GM23338 (cell line): Measurements from ENCODE around the gene LRP1B. TPM values are rescaled to one million over a fixed set of nuclear protein-coding genes. Genes with fewer than 3 reads are reported as not detected.

Experiments used
- ATAC-seq: fragments of 200-7000 bp; cut with Tn5 transposase; 3 replicates; pipeline ENCODE4 v1.9.1; 2020
- DNase-seq: peaks from one replicate; pipeline ENCODE4 v3.0.0-alpha.2; 2015; ENCODE audit warnings: low spot score
- H2AFZ ChIP-seq: fragments of 200-600 bp; sonication (generic); 2 replicates; pipeline ENCODE4 v1.8.0; 2016; ENCODE audit warnings: antibody characterized with exemption, mild to moderate bottlenecking, moderate library complexity
- H3F3A ChIP-seq: fragments of 200-600 bp; sonication (generic); replicated peaks from 2 replicates; pipeline ENCODE4 v1.8.0; 2017; ENCODE audit warnings: antibody characterized with exemption, mixed run types, low read depth
- H3K27ac ChIP-seq: fragments of 200-600 bp; sonication (generic); 2 replicates; pipeline ENCODE4 v1.6.1; 2016; ENCODE audit warnings: low read depth
- H3K27me3 ChIP-seq: fragments of 200-600 bp; sonication (generic); 2 replicates; pipeline ENCODE4 v1.8.0; 2016; ENCODE audit warnings: mild to moderate bottlenecking, mixed run types, moderate library complexity; ENCODE audit not compliant: insufficient read depth
- H3K36me3 ChIP-seq: fragments of 200-600 bp; sonication (generic); 2 replicates; pipeline ENCODE4 v1.8.0; 2016; ENCODE audit warnings: mild to moderate bottlenecking; ENCODE audit not compliant: insufficient read depth
- H3K4me1 ChIP-seq: fragments of 200-600 bp; sonication (generic); 2 replicates; pipeline ENCODE4 v1.8.0; 2016; ENCODE audit warnings: mild to moderate bottlenecking, moderate library complexity; ENCODE audit not compliant: insufficient read depth
- H3K4me2 ChIP-seq: fragments of 200-600 bp; sonication (generic); 2 replicates; pipeline ENCODE4 v1.7.1; 2017; ENCODE audit warnings: mixed run types
- H3K4me3 ChIP-seq: fragments of 200-600 bp; sonication (generic); 2 replicates; pipeline ENCODE4 v1.6.1; 2016; ENCODE audit warnings: mixed run types
- H3K79me2 ChIP-seq: fragments of 200-600 bp; sonication (generic); replicated peaks from 2 replicates; pipeline ENCODE4 v1.8.0; 2017; ENCODE audit warnings: mild to moderate bottlenecking; ENCODE audit not compliant: insufficient read depth
- H3K9me2 ChIP-seq: fragments of 200-600 bp; sonication (generic); 2 replicates; pipeline ENCODE4 v1.8.0; 2017; ENCODE audit not compliant: insufficient read depth
- H4K20me1 ChIP-seq: fragments of 200-600 bp; sonication (generic); replicated peaks from 2 replicates; pipeline ENCODE4 v1.8.0; 2017; ENCODE audit warnings: mild to moderate bottlenecking; ENCODE audit not compliant: insufficient read depth
- H3K27ac Mint-ChIP-seq: 2 replicates; pipeline ENCODE4 v1.8.0; 2020; ENCODE audit warnings: inconsistent platforms, mild to moderate bottlenecking, moderate library complexity, mixed read lengths
- H3K27me3 Mint-ChIP-seq: 3 replicates; pipeline ENCODE4 v1.8.0; 2022; ENCODE audit warnings: low read depth, mild to moderate bottlenecking, moderate library complexity, mixed read lengths, inconsistent platforms; ENCODE audit not compliant: insufficient read depth, poor library complexity
- H3K36me3 Mint-ChIP-seq: 3 replicates; pipeline ENCODE4 v1.8.0; 2021; ENCODE audit warnings: low read depth, mild to moderate bottlenecking, inconsistent platforms, moderate library complexity, mixed read lengths
- H3K4me1 Mint-ChIP-seq: 3 replicates; pipeline ENCODE4 v1.8.0; 2020; ENCODE audit warnings: mild to moderate bottlenecking, inconsistent platforms, mixed read lengths
- H3K4me3 Mint-ChIP-seq: 3 replicates; pipeline ENCODE4 v1.8.0; 2021; ENCODE audit warnings: moderate library complexity, mild to moderate bottlenecking, inconsistent platforms, mixed read lengths
- H3K9me3 Mint-ChIP-seq: 3 replicates; pipeline ENCODE4 v1.8.0; 2020; ENCODE audit warnings: moderate library complexity, mild to moderate bottlenecking, inconsistent platforms, mixed read lengths
- CREB1 ChIP-seq: fragments of 250-450 bp; sonication (Bioruptor Pico); IDR thresholded peaks from 2 replicates; pipeline ENCODE4 v1.5.0; 2020; ENCODE audit warnings: low read depth, mild to moderate bottlenecking, moderate library complexity
- EZH2phosphoT487 ChIP-seq: fragments of 200-600 bp; sonication (generic); IDR thresholded peaks from one replicate; pipeline ENCODE4 v1.8.1; 2018; ENCODE audit warnings: antibody characterized with exemption; ENCODE audit not compliant: unreplicated experiment
- JUNB ChIP-seq: IDR thresholded peaks from one replicate; pipeline ENCODE4 v1.6.1; 2016; ENCODE audit warnings: antibody characterized with exemption; ENCODE audit not compliant: unreplicated experiment
- NANOG ChIP-seq: IDR thresholded peaks from 2 replicates; pipeline ENCODE4 v1.6.1; 2016; ENCODE audit warnings: antibody characterized with exemption, borderline replicate concordance
- STAT1 ChIP-seq: IDR thresholded peaks from one replicate; pipeline ENCODE4 v1.6.1; 2016; ENCODE audit warnings: antibody characterized with exemption; ENCODE audit not compliant: unreplicated experiment
- polyA plus RNA-seq: library from polyadenylated mRNA; unstranded; fragments of >200 nt; fragmentation: Nextera tagmentation; extraction: Ambion mirVana; gene quantifications from 2 replicates; pipeline ENCODE4 v1.2.1, GENCODE V29; 2016
- total RNA-seq: library from RNA; depleted of rRNA; stranded (reverse); fragments of >200 nt; shearing (Covaris generic); gene quantifications from 2 replicates; pipeline ENCODE4 v1.2.3, GENCODE V29; 2014
- TF ChIP-seq, protein P1 (sequence below): fragments of 250-450 bp; sonication (Bioruptor Pico); IDR thresholded peaks from 2 replicates; pipeline ENCODE4 v1.5.0; 2020; ENCODE audit warnings: mild to moderate bottlenecking, moderate library complexity
- TF ChIP-seq, protein P2 (sequence below): IDR thresholded peaks from 2 replicates; pipeline ENCODE4 v1.6.1; 2016; ENCODE audit warnings: antibody characterized with exemption

LRP1B gene
- total and polyA plus RNA-seq, 2 experiments from 2014 or later = 0.15 to 0.97 TPM

DNA sequence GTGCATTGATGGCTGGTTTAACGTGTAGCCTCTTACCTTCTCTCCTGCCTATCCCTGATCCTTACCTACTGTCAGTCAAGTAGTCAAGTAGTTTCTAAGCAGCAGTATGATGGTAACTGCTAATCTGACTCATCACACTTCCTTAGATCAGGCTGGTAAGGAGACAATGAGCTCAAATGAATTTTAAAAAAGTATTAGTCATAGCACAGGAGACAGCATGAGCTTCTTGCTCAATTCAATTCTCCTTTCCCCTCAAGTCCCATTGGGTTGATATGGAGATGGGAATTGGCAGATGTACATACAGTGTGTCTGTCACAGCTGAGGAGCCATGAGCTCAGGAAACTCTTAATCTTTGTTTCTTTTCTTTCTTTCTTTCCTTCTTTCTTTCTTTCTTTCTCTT lies 799.7 kb downstream of the LRP1B start:
- no peak overlapping the region for H2AFZ ChIP-seq
- no peak for ATAC-seq
- H3K36me3 Mint-ChIP-seq = no peaks in the 10 kb centered on the region
- no peaks in the 10 kb centered on the region for H3K4me1 ChIP-seq
- H3K4me3 ChIP-seq = no peak overlapping the region
- no peak overlapping the region for H3K4me2 ChIP-seq
- H4K20me1 ChIP-seq = no peaks in the 10 kb centered on the region
- H3K27ac Mint-ChIP-seq = no peak overlapping the region
- no peak overlapping the region for H3K27ac ChIP-seq
- no peak for DNase-seq
- no peaks in the 10 kb centered on the region for H3K79me2 ChIP-seq
- TF ChIP-seq STAT1 (no peak), CREB1 (CRISPR knock-in tag) (no peak), EZH2phosphoT487 (no peak), NANOG (no peak), JUNB (no peak)
- TF ChIP-seq, protein P1, sequence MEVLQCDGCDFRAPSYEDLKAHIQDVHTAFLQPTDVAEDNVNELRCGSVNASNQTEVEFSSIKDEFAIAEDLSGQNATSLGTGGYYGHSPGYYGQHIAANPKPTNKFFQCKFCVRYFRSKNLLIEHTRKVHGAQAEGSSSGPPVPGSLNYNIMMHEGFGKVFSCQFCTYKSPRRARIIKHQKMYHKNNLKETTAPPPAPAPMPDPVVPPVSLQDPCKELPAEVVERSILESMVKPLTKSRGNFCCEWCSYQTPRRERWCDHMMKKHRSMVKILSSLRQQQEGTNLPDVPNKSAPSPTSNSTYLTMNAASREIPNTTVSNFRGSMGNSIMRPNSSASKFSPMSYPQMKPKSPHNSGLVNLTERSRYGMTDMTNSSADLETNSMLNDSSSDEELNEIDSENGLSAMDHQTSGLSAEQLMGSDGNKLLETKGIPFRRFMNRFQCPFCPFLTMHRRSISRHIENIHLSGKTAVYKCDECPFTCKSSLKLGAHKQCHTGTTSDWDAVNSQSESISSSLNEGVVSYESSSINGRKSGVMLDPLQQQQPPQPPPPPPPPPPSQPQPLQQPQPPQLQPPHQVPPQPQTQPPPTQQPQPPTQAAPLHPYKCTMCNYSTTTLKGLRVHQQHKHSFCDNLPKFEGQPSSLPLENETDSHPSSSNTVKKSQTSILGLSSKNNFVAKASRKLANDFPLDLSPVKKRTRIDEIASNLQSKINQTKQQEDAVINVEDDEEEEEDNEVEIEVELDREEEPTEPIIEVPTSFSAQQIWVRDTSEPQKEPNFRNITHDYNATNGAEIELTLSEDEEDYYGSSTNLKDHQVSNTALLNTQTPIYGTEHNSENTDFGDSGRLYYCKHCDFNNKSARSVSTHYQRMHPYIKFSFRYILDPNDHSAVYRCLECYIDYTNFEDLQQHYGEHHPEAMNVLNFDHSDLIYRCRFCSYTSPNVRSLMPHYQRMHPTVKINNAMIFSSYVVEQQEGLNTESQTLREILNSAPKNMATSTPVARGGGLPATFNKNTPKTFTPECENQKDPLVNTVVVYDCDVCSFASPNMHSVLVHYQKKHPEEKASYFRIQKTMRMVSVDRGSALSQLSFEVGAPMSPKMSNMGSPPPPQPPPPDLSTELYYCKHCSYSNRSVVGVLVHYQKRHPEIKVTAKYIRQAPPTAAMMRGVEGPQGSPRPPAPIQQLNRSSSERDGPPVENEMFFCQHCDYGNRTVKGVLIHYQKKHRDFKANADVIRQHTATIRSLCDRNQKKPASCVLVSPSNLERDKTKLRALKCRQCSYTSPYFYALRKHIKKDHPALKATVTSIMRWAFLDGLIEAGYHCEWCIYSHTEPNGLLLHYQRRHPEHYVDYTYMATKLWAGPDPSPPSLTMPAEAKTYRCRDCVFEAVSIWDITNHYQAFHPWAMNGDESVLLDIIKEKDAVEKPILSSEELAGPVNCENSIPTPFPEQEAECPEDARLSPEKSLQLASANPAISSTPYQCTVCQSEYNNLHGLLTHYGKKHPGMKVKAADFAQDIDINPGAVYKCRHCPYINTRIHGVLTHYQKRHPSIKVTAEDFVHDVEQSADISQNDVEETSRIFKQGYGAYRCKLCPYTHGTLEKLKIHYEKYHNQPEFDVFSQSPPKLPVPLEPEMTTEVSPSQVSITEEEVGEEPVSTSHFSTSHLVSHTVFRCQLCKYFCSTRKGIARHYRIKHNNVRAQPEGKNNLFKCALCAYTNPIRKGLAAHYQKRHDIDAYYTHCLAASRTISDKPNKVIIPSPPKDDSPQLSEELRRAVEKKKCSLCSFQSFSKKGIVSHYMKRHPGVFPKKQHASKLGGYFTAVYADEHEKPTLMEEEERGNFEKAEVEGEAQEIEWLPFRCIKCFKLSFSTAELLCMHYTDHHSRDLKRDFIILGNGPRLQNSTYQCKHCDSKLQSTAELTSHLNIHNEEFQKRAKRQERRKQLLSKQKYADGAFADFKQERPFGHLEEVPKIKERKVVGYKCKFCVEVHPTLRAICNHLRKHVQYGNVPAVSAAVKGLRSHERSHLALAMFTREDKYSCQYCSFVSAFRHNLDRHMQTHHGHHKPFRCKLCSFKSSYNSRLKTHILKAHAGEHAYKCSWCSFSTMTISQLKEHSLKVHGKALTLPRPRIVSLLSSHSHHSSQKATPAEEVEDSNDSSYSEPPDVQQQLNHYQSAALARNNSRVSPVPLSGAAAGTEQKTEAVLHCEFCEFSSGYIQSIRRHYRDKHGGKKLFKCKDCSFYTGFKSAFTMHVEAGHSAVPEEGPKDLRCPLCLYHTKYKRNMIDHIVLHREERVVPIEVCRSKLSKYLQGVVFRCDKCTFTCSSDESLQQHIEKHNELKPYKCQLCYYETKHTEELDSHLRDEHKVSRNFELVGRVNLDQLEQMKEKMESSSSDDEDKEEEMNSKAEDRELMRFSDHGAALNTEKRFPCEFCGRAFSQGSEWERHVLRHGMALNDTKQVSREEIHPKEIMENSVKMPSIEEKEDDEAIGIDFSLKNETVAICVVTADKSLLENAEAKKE (CRISPR knock-in tag) = no peak
- TF ChIP-seq, protein P2, sequence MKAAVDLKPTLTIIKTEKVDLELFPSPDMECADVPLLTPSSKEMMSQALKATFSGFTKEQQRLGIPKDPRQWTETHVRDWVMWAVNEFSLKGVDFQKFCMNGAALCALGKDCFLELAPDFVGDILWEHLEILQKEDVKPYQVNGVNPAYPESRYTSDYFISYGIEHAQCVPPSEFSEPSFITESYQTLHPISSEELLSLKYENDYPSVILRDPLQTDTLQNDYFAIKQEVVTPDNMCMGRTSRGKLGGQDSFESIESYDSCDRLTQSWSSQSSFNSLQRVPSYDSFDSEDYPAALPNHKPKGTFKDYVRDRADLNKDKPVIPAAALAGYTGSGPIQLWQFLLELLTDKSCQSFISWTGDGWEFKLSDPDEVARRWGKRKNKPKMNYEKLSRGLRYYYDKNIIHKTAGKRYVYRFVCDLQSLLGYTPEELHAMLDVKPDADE = no peak
- no peaks in the 10 kb centered on the region for H3K27me3 Mint-ChIP-seq
- no peaks in the 10 kb centered on the region for H3K9me3 Mint-ChIP-seq
- no peaks in the 10 kb centered on the region for H3F3A ChIP-seq
- H3K4me1 Mint-ChIP-seq = no peaks in the 10 kb centered on the region
- H3K36me3 ChIP-seq = no peaks in the 10 kb centered on the region
- no peak overlapping the region for H3K4me3 Mint-ChIP-seq
- H3K9me2 ChIP-seq = peaks cover 3% of the 10 kb centered on the region; the same call in 1 of the 2 replicates
- H3K27me3 ChIP-seq = no peaks in the 10 kb centered on the region
